Natural killer cell (primary cell): ENCODE results near the gene CHCHD3. TPM values are rescaled to one million over a fixed set of nuclear protein-coding genes. Genes with fewer than 3 reads are reported as not detected.

ENCODE experiments used
- ATAC-seq, 3 donors: fragments of 150-1000 bp in 2 of 3; fragments of 200-7000 bp in 1 of 3; cut with Tn5 transposase; 1 replicate in 1 of 3; 2 replicates in 2 of 3; pipeline ENCODE4 v1.10.0; 2021; ENCODE audit warnings: mild to moderate bottlenecking in 2 of 3, moderate library complexity in 2 of 3
- DNase-seq, 2 donors: peaks; one replicate each; pipeline versions ENCODE4 v3.0.0 to v3.0.0-alpha.2; 2013 to 2021; ENCODE audit warnings: mixed read lengths in 1 of 2
- H3K27ac ChIP-seq: one replicate; pipeline ENCODE4 v1.5.1; 2013; ENCODE audit warnings: mild to moderate bottlenecking, low read length
- H3K27me3 ChIP-seq: one replicate; pipeline ENCODE4 v1.6.1; 2013; ENCODE audit warnings: low read length; ENCODE audit not compliant: control insufficient read depth, insufficient read depth
- H3K36me3 ChIP-seq: one replicate; pipeline ENCODE4 v1.6.1; 2013; ENCODE audit warnings: low read length; ENCODE audit not compliant: control insufficient read depth, insufficient read depth
- H3K4me1 ChIP-seq: one replicate; pipeline ENCODE4 v1.6.1; 2013; ENCODE audit warnings: low read length; ENCODE audit not compliant: control insufficient read depth, insufficient read depth
- H3K4me3 ChIP-seq: one replicate; pipeline ENCODE4 v1.5.1; 2013; ENCODE audit warnings: low read length
- H3K9me3 ChIP-seq: one replicate; pipeline ENCODE4 v1.6.1; 2013; ENCODE audit warnings: low read length; ENCODE audit not compliant: control insufficient read depth, insufficient read depth
- H3K27ac Mint-ChIP-seq, 2 donors: one replicate each; pipeline ENCODE4 v1.8.0; 2022; ENCODE audit warnings: mild to moderate bottlenecking in 2 of 2, mixed read lengths in 2 of 2, moderate library complexity in 1 of 2
- H3K27me3 Mint-ChIP-seq, 2 donors: one replicate each; pipeline ENCODE4 v1.8.0; 2022; ENCODE audit warnings: low read depth in 2 of 2, mixed read lengths in 2 of 2
- H3K36me3 Mint-ChIP-seq: one replicate; pipeline ENCODE4 v1.8.0; 2022; ENCODE audit warnings: mixed read lengths
- H3K4me1 Mint-ChIP-seq, 2 donors: one replicate each; pipeline ENCODE4 v1.8.0; 2022; ENCODE audit warnings: mixed read lengths in 2 of 2
- H3K4me3 Mint-ChIP-seq: one replicate; pipeline ENCODE4 v1.8.0; 2022; ENCODE audit warnings: mild to moderate bottlenecking, moderate library complexity, mixed read lengths
- H3K9me3 Mint-ChIP-seq, 2 donors: one replicate each; pipeline ENCODE4 v1.8.0; 2022; ENCODE audit warnings: mixed read lengths in 2 of 2
- CTCF ChIP-seq: fragments of 200-600 bp; IDR thresholded peaks from one replicate; pipeline ENCODE4 v1.8.0; 2022; ENCODE audit warnings: antibody characterized with exemption
- whole genome bisulfite sequencing: methylation state at CpG from one replicate; pipeline ENCODE4 v1.1.7; 2013; ENCODE audit warnings: missing lambda C conversion rate; ENCODE audit not compliant: insufficient coverage; 5-methylcytosine and 5-hydroxymethylcytosine counted together
- intact Hi-C: fragments of 100-400 bp; cut with micrococcal nuclease; formaldehyde crosslinking; loops from one replicate; pipeline ENCODE4 v1.14.2; 2022
- total RNA-seq, 4 donors: library from RNA; stranded (reverse); fragments of 120-200 nt in 1 of 4; gene quantifications; one replicate each; pipeline versions ENCODE4 v1.2.3 to v1.2.4, GENCODE V29; 2013 to 2022

The CHCHD3 gene
- total RNA-seq, 3 donors from 2014 or later (not counting 1 experiment from before 2014, with no cell fraction given) = 35.2 to 41.0 (median 35.9) TPM

DNA sequence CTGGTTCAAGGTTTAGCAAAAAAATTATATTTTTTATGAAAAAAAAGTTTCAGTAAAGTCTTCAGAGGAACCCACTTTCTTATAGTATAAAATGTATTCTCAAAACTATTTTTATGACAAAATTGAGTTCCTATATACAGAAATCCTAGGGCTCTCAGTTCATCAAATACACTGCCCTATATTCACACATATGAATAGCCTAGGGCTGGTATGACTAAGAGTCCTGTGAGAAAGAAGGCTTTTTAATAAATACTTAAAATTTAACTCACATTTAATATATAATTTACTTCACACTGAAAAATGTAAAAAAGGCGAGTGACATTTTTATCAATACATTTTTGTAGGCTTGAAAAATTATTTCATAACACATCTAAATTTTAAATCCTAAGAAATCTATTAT is 16.6 kb downstream of the CHCHD3 start:
- H3K9me3 ChIP-seq = no peaks in the 10 kb centered on the region
- DNase-seq (no peak), ATAC-seq (no peak)
- Mint-ChIP-seq H3K36me3 (peaks cover 14% of the 10 kb centered on the region), H3K27ac (no peak overlapping the region), H3K27me3 (no peaks in the 10 kb centered on the region), H3K4me3 (no peak overlapping the region), H3K4me1 (peaks cover 17% of the 10 kb centered on the region in 2 donors), H3K9me3 (no peaks in the 10 kb centered on the region)
- no peak overlapping the region for H3K4me3 ChIP-seq
- TF ChIP-seq CTCF = no peak
- peaks cover 21% of the 10 kb centered on the region for H3K36me3 ChIP-seq
- no CpG with 5 or more reads among the region's 1 CpG for WGBS
- H3K27me3 ChIP-seq = no peaks in the 10 kb centered on the region
- intact Hi-C loops = no loop called here
- no peak overlapping the region for H3K27ac ChIP-seq
- no peaks in the 10 kb centered on the region for H3K4me1 ChIP-seq

- no peak overlapping the region for H3K4me3 Mint-ChIP-seq
- DNase-seq = no peak
- Histone ChIP-seq H3K9me3 (no peaks in the 10 kb centered on the region), H3K27ac (no peak overlapping the region), H3K4me1 (no peaks in the 10 kb centered on the region), H3K27me3 (no peaks in the 10 kb centered on the region), H3K4me3 (no peak overlapping the region), H3K36me3 (peaks cover 19% of the 10 kb centered on the region)
- TF ChIP-seq CTCF = no peak
- peaks cover 14% of the 10 kb centered on the region for H3K36me3 Mint-ChIP-seq
- WGBS = 94% methylated on average over 2 of the region's 4 CpGs
- peaks cover 26 to 28% of the 10 kb centered on the region in 2 donors for H3K4me1 Mint-ChIP-seq
- H3K9me3 Mint-ChIP-seq = no peaks in the 10 kb centered on the region
- intact Hi-C loops = no loop called here
- H3K27me3 Mint-ChIP-seq = no peaks in the 10 kb centered on the region
- H3K27ac Mint-ChIP-seq = no peak overlapping the region
- no peak for ATAC-seq
Measured at GRCh38 chr7:133064082-133064820, 17.6 kb downstream of the CHCHD3 start.

GRCh38 chr7:133061792-133062191 is 20.1 kb downstream of the CHCHD3 start:
- H3K27ac ChIP-seq = no peak overlapping the region
- ATAC-seq (no peak), DNase-seq (no peak)
- H3K9me3 Mint-ChIP-seq = no peaks in the 10 kb centered on the region
- TF ChIP-seq CTCF = no peak
- H3K27me3 Mint-ChIP-seq = no peaks in the 10 kb centered on the region
- H3K4me1 Mint-ChIP-seq = peaks cover 25 to 27% of the 10 kb centered on the region in 2 donors
- 97% methylated on average over 2 of the region's 2 CpGs for WGBS
- H3K4me1 ChIP-seq = no peaks in the 10 kb centered on the region
- intact Hi-C loops = no loop called here
- no peak overlapping the region for H3K4me3 Mint-ChIP-seq
- peaks cover 2% of the 10 kb centered on the region for H3K36me3 ChIP-seq
- no peaks in the 10 kb centered on the region for H3K9me3 ChIP-seq
- no peak overlapping the region for H3K27ac Mint-ChIP-seq
- peaks cover 3% of the 10 kb centered on the region for H3K36me3 Mint-ChIP-seq
- H3K27me3 ChIP-seq = no peaks in the 10 kb centered on the region
- no peak overlapping the region for H3K4me3 ChIP-seq

- Histone ChIP-seq H3K27me3 (no peaks in the 10 kb centered on the region), H3K4me3 (no peak overlapping the region), H3K9me3 (no peaks in the 10 kb centered on the region), H3K27ac (no peak overlapping the region), H3K36me3 (no peaks in the 10 kb centered on the region), H3K4me1 (no peaks in the 10 kb centered on the region)
- ATAC-seq (no peak), DNase-seq (no peak)
- WGBS = 100% methylated on average over 1 of the region's 2 CpGs
- no peak for TF ChIP-seq CTCF
- Mint-ChIP-seq H3K9me3 (no peaks in the 10 kb centered on the region), H3K27me3 (no peaks in the 10 kb centered on the region), H3K4me1 (peaks cover 29% of the 10 kb centered on the region in 2 donors), H3K36me3 (no peaks in the 10 kb centered on the region), H3K27ac (no peak overlapping the region), H3K4me3 (no peak overlapping the region)
- intact Hi-C loops = no loop called here
Measured at GRCh38 chr7:133061357-133061756, 20.5 kb downstream of the CHCHD3 start.
